Epidermal melanocyte (primary cell): ENCODE measurements around the gene MRPS34.

Source experiments
- DNase-seq: peaks from one replicate; pipeline ENCODE4 v3.0.0; 2011; ENCODE audit warnings: low spot score; ENCODE audit not compliant: insufficient read length

MRPS34 gene

DNA sequence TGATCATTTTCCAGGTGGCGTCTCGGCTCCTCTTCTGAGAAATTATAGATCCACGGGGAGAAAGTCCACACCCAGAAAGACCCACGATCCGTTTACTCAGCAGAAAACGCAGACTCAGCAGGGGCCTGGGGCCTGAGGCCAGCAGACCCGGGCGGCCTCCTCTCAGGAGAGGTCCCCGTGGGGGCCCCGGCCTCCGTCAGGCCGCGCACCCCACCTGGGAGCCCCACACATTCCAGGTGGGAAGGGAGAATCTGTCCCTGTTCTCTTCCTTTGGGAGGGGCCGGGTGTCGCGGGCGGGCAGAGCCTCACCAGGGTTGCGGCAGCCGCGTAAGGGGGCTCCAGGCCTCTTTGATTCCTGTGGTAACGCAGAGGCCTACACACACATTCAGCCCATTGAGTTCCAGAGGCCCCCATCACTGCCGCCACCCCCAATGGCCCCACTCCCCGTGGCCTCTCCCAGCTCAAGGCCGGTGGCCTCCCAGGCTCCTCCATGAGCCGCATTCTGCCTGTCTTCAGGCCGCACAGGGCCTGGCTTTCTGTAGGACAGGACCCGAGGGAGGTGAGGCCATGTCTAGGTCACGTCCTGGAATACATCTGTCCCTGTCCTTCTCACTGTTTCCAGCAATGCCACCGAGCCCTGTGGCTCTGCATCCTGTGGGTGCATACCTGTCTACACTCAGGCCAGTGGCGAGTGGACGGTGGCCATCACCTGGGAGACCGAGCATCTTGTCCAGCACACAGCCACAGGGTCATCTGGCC lies 22.2 kb upstream of the MRPS34 start:
- DNase-seq, result no peak

- DNase-seq, result no peak
Measured at GRCh38 chr16:1794221-1794871, 21.4 kb upstream of the MRPS34 start.

DNA sequence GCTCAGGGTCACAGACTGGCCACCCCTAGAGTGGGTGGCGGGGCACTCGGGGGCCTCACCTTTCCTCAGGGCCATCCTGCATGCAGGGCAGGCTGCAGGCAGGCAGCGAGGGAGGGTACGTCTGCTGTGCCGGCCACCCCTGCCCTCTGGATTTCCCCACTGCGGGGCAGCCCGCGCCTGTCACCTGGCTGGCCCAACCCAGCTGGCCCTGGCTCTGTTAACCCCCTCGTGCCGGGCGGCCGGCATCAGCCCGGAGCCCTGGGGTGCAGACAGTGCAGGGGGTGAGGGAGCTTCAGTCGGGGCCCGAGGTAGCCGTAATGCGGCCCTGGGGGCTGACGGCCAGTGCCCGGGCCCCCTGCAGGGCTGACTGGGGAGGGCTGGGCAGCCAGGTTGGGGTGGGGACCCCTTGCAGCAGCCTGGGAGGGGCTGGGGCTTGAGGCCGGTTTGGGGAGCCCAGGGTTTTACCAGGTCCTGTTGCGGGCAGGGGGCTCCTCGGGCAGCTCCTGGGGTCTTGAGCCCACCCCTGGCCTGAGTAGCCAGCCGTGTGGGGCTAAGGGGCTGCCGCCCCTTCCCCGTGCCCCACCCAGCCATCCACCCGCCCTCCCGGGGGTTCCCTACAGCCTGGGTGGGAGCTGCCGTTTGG lies 20.8 kb upstream of the MRPS34 start, which contains the start of gene IGFALS:
Gene IGFALS (minus strand): TSS at position 128 of the 643 bp plus-strand sequence. CDS start 53 bp downstream, at position 75.
- DNase-seq, result no peak

GRCh38 chr16:1792836-1793577 lies 20.1 kb upstream of the MRPS34 start:
- no peak for DNase-seq

DNA sequence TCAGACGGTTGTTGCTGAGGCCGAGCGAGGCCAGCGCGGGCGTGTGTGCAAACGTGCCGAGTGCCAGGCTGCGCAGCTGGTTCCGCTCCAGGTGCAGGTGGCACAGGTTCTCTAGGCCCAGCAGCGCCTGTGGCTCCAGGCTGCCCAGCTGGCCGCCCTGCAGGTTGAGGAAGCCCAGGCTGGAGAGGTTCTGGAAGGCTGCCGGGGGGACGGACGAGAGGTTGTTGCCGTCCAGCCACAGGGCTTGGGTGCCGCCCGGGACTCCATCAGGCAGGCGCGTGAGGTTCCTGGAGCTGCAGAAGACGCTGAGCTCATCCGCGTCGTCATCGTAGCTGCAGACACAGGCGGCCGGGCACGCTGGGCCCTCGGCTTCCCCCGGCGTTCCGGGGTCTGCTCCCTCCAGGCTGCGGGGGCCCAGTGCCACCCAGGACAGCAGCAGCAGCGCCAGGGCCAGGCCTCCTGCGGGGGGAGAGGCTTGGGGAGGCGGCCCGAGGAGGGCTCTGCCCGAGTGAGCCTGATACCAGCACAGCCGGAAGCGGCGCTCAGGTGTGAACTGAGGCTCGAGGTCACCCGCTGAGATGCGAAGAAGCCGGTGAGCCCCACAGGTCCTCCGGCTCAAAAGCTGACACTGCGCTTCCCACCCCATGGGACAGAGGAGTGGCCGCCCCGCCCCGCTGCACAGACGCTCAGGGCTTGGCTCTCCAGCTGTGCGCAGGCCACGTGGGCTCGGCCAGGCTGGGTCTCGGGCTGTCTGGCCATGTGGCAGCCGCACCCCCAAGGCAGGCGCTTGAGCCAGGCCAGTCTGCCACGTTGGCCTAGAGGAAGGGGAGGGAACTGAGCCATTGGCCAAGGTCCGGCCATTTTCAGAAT lies 19.2 kb upstream of the MRPS34 start:
- DNase-seq, result no peak

DNA sequence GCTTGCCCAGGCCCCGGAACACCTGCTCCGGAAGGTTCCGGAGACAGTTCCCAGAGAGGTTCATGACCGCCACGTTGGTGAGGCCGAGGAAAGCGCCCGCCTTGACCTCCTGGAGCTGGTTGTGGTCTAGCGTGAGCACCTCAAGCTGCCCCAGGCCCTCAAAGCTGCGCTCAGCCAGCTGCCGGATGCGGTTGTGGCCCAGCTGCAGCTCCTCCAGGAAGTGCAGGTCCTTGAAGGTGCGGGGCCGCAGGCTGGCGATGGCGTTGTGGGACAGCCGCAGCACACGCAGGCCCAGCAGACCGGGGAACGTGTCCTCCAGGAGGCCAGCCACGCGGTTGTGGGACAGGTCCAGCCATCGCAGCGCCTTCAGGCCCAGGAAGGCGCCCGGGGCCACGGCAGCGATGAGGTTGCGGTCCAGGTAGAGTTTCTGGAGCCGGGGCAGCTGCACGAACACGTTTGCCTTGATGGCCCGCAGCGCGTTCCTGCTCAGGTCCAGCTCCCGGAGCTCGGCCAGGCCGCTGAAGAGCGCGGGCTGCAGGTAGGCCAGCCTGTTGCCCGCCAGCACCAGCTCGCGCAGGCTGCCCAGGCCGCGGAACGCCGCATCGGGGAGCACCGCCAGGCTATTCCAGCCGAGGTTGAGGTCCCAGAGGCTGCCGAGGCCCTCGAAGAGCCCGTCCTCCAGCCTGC lies 18.5 kb upstream of the MRPS34 start:
- DNase-seq, result no peak

DNA sequence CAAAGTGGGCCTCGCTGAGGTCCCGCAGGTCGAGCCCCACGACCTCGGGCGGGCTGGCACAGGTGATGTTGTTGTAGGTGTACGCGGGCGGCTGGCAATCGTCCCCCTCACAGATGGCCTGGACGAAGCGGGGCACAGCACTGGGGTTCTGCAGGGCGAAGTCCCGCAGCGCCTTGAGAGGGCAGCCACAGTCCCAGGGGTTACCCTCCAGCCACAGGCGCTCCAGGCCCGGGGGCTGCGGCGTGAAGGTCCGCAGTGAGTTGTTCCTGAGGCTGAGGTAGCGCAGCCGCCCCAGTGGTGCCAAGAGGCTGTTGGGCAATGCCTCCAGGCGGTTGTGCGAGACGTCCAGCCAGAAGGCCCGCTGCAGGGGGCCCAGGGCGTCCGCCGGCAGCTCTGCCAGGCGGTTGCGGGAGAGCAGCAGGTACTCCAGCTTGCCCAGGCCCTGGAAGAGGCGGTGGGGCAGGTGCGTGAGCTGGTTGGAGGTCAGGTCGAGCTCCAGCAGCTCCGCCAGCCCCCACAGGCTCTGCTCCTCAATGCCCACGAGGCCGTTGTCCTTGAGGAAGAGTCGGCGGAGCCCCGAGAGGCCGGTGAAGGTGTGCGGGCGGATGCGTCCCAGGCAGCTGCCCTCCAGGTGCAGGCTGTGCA lies 17.8 kb upstream of the MRPS34 start:
- no peak for DNase-seq

DNA sequence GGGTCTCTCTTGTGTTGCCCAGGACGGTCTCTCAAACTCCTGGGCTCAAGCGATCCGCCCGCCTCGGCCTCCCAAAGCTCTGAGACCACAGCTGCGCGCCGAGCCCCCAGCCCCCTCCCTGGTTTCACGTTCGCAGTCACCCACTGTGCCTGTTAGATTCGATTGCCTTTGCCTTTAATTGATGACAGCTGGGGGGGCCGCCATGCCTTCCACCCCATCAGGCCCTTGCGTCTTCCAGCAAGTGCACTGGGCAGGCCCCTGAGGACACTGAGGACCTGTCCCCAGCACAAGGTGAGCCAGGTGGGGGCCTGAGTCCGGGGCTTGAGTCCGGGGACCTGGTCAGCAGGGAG lies 17.3 kb upstream of the MRPS34 start:
- no peak for DNase-seq

DNA sequence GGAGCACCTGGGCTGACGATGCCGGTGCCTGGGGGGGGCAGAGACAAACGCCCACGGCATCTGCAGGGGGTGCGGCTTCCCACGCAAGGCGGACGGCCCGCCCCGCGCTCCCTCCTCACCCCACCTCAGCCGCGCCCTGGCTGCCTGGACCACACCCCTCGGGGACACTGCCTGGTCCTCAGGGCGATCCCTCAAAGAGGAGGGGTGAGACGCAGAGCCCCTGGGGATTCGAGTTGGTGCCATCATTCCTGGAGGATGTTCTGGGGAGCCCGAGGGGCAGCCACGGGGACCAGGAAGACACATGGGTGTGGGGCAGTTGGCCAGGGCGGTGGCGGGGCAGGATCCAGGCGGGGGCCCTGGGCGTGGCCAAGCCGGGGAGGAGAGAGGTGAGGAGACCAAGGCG lies 16.7 kb upstream of the MRPS34 start:
- DNase-seq, result no peak

GRCh38 chr16:1788708-1789100 lies 15.8 kb upstream of the MRPS34 start:
- DNase-seq, result no peak

GRCh38 chr16:1788095-1788707 lies 15.3 kb upstream of the MRPS34 start:
- no peak for DNase-seq

DNA sequence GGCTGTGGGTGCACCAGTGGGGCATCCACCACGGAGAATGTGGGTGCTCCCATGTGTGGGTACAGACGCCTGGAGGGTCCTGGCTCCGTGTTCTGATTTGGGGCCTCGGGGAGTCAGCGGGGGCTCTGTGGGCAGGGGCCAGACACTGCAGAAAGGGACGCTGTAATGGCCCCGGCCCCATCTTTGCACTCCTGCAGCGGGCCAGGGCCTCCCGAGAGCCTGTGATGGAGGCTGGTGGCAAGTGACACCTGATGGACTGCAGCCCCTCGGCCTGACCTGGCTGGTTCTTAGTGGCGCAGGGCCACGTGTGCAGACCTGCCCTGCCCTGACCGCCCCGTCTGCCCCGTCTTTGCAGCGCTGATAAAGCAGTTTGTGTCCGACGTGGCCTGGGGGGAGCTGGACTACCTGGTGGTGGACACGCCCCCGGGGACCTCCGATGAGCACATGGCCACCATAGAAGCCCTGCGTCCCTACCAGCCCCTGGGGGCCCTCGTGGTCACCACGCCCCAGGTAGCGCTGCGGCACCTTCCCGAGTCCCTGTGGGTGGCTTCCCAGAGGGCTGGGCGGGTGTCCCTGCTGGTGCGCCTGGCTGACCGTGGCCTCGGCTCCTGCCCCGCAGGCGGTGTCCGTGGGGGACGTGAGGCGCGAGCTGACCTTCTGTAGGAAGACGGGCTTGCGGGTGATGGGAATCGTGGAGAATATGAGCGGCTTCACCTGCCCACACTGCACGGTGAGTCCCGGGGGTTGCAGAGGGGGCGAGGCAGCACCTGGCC lies 14.6 kb upstream of the MRPS34 start:
- DNase-seq, result no peak

- DNase-seq, result no peak
Measured at GRCh38 chr16:1787056-1787321, 14.1 kb upstream of the MRPS34 start.

GRCh38 chr16:1786242-1787055 lies 13.5 kb upstream of the MRPS34 start:
- DNase-seq, result no peak

GRCh38 chr16:1785846-1786170 lies 12.9 kb upstream of the MRPS34 start:
- no peak for DNase-seq

DNA sequence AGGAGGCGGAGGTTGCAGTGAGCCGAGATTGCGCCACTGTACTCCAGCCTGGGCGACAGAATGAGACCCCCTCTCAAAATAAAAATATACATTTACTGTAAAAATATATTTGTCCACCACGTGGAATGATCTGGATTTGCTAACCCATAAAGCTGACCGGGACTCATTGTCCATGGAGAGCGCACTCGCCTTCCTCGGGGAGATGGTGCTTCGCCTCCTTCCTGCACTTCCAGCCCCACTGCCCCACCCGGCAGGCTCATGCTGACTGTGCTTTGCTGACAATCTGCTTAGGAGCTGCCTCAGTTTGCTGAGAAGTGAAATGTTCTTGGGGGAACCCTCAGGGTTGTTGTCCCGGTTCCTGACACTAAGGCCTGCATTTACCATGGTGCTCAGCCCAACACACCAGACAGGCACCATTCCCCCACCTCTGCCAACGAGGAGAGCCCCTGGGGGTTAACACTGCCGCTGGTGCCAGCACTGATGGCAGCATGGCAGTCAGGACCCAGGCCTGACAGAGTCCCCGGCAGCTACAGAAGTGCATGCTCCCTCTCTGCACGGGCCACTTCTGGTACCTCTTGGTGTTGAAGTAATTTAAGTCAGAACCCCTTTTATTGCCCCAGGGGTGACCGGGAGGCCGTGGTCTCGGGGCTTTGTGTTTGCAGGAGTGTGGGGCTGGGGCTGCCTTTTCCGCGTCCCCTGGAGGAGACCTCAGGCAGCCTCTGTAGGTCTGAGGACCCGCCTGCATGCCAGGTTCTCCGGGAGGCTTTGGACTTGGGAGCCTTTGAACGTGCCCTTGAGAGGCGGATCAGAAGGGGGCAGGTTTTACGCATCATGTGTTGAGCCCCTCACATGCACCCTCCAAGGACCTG lies 12.3 kb upstream of the MRPS34 start:
- DNase-seq, result no peak
